GM11168 (cell line): Measurements from ENCODE around the gene SIN3A.
"Not testable (repeated sequence)": the region's sequence is repeated elsewhere in the genome, so short reads cannot be mapped to it uniquely, and the experiment has no call there.

ENCODE experiments used
- in situ Hi-C: fragments of 300-500 bp; cut with MboI; formaldehyde crosslinking; loops from one replicate; pipeline ENCODE4 v1.12.0; 2022; ENCODE audit warnings: low sequenced_read_pairs; ENCODE audit not compliant: unreplicated experiment

Gene SIN3A

DNA sequence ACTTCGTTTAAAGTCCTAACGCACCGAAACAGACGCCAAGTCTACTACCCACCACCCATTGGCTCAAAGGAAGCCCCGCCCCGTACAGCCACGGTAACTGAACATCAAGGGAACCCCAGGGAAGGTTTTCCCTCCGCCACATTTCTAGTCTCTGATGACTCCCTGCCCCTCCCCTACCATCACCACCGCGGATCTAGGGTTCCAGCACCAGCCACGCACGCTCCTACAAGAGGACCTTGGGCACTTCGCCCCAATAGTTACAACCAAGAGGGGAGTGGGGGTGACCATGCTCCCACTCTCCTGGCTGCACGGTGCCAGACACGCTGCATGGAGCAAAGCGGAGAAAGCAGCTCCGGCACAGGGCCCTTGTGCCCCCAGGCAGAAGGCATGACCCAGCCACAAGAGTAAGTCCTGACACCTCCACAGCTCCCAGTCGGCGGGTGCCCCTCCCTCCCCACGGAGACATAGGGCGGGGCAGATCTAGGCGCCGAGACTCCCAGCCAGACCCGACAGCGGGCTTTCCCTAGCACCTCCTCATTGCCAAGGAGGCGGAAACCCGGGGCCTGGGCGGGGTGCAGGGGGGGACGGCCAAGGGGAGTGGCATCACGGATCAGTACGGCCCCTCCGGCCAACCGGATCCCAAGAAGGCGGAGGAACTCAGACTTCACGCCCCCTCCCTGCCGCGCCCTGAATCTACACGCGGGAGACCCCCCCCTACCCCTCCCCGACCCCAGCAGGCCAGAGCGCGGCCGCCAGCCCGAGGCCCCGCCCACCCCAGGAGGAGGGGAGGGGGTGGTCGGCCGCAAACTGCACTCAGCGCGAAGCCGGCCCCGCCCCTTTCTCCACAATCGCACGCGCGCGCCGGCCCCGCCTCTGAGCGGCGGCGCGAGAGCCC, 936 bp downstream of the SIN3A start:
- in situ Hi-C loops = no loop called here

DNA sequence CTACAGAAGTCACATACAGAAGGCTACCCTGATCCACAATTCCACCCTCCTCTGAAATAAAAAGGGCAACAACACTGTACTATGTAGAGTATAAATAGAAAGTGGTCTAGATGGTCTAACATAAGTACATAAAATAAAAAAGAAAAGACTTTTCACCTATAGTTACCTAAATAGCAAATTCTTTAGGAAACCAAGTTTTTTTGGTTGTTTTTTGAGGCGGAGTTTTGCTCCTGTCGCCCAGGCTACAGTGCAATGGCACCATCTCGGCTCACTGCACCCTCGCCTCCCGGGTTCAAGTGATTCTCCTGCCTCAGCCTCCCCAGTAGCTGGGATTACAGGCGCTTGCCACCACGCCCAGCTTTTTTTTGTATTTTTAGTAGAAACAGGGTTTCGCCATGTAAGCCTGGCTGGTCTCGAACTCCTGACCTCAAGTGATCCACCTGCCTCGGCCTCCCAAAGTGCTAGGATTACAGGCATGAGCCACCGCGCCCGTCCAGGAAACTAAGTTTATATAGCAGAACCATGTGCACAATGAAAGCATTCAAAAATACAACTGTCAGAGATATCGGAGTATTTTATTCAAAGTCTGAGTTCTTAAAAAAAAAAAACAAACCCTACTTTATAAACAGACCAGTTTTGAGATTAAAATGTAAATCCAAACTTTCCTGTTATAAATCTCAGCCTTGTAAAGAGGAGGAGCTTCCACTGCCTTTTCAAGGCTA, 1.7 kb downstream of the SIN3A start:
- in situ Hi-C loops = no loop called here

DNA sequence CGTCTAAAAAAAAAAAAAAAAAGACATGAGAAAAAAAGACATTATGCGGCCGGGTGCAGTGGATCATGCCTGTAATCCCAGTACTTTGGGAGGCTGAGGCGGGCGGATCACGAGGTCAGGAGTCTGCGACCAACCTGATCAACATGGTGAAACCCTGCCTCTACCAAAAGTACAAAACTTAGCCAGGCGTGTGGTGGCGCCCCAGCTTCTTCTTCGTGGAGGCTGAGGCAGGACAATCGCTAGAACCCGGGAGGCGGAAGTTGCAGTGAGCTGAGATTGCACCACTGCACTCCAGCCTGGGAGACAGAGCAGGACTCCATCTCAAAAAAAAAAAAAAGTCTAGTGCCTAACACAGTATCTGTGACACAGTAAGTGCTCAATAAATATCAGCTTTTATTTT, 3.3 kb downstream of the SIN3A start:
- in situ Hi-C loops = not testable (repeated sequence)

DNA sequence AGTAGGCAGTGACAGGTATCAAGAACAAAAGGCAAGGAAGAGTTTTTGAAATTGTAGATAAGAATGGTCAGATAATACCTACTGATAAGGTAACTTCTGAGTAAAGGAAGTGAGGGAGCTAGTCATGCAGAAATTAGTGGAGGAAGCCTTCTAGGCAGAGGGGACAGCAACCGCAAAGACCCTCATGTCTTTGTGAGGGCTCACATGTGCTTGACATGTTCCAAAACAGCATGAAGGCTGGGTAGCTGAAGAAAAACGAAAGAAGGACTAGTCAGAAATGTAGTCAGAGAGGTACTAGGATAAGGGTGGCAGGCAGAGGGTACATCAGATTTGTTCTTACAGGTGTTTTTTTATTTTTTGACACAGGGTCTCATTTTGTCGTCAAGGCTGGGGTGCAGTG, 5.3 kb downstream of the SIN3A start:
- in situ Hi-C loops = no loop called here

DNA sequence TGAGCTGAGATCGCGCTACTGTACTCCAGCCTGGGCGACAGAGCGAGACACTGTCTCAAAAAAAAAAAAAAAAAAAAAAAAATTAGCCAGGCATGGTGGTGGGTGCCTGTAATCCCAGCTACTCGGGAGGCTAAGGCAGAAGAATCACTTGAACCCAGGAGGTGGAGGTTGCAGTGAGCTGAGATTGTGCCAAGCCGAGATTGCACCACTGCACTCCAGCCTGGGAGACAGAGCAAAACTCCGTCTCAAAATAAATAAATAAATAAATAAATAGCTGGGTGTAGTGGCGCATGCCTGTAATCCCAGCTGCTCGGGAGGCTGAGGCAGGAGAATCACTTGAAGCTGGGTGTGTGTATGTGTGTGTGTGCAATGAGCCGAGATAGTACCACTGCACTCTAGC, 6.2 kb downstream of the SIN3A start:
- in situ Hi-C loops = not testable (repeated sequence)

DNA sequence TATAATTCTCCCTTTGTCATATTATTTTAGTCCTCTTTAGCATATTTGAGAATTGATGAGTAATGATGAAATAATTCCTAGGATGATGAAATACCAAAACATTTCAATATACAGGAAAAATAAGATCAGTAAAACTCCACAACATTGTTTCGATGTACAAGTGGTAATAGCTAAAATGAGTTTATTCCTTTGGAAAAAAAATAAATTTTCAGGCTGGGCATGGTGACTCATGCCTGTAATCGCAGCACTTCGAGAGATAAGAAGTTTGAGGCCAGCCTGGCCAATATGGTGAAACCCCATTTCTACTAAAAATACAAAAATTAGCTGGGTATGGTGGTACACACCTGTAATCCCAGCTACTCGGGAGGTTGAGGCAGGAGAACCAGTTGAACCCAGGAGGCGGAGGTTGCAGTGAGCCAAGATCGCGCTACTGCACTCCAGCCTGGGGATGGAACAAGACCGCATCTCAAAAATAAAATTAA, 7.5 kb downstream of the SIN3A start:
- in situ Hi-C loops = not testable (repeated sequence)

DNA sequence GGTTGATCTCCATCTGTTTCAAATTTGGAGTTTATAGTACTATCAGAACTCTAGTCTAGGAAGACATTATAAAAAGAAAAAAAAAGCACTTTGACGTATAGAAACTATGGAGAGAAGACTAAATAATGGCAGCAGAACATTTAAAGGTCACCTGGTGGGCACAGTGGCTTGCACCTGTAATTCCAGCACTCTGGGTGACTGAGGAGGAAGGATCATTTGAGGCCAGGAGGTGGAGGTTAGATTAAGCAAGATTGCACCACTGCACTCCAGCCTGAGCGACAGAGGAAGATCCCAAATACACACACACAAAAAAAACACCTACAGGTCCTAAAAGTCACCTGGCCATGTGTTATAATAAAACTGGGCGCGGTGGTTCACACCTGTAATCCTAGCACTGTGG, 13.8 kb downstream of the SIN3A start:
- in situ Hi-C loops = no loop called here

DNA sequence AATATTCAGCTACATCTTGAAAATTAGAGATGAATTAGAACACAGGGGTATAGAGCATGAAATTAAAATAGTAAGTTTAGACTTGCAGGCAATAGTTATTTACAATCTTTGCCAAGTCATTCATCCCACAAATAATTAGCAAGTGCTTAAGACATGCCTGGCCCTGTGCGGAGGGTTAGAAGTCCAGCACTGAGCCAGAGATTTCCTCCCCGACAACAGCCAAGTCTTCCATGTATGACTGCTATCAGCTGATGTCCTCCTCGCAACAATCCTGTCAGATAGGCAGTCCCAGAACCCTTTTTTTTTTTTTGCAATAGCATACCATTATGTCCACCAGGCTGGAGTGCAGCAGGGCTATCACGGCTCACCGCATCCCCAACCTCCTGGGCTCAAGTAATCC, 14.6 kb downstream of the SIN3A start:
- in situ Hi-C loops = no loop called here

DNA sequence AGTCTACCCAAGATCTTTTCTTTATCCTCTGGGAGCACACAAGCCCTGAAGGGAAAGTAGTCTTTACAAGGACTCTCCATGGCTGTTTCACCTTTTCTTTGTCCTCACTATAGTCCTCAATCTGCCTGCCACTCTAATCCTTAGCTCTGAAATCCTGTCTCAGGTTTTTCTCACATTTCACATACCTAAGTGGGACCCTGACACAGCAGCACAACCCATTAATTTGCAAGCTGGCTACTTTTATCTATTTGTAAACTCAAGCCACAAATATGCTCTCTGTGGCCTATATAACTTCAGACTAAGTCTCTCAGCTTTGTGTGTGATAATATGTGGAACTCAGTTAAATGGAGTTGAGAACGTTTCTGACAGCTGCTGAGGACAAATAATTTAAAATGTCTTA, 19.8 kb downstream of the SIN3A start:
- in situ Hi-C loops = no loop called here

DNA sequence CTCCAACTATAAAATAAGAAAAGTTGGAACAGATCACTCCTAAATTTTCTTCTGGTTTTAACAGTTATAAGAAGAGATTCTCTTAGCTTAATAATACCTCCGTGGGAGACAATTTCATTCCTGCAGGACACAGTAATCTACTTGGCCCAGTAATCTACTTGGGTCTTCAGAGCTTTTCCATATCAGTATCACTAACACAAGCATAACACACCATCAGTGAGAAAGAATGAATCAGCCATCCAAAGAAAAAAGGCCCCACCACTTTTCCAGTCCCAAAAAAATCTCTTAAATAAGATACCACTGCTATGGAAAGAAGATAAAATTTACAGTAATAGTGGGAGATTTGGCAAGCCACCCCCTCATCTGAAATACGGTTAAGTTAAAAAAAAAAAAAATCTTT, 20.2 kb downstream of the SIN3A start:
- in situ Hi-C loops = no loop called here

DNA sequence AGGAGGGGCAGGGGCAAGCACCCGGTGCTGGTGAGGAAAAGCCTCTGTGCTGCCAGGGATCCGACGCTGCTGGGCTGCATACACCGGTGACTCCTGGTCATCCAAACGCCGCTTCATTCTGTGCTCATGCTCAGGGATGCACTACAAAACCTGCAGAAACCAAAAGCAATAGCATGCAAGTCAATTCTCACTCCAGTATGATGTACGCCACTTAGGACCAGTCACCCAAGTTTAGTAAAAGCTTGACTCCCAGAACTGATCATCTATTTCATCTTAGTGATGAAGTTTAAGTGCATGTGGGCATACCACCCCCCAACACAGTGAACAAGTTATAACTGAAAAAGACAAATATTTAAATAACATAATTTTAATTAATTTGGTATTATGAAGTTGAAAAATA, 21.2 kb downstream of the SIN3A start:
- in situ Hi-C loops = no loop called here

DNA sequence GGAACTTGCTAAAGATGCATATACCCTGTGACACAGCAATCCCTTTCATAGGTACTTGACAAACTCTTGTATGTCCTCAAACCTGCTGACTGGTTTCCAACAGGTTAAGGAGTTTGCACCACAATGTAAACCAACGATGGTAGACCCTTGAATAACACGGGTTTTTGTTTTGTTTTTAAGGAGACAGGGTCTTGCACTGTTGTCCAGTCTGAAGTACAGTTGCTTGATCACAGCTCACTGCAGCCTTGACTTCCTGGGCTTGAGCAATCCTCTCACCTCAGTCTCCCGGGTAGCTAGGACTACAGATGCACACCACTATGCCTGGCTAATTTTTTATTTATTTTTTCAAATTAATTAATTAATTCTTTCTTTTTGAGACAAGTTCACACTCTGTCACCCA, 23.3 kb downstream of the SIN3A start:
- in situ Hi-C loops = no loop called here

DNA sequence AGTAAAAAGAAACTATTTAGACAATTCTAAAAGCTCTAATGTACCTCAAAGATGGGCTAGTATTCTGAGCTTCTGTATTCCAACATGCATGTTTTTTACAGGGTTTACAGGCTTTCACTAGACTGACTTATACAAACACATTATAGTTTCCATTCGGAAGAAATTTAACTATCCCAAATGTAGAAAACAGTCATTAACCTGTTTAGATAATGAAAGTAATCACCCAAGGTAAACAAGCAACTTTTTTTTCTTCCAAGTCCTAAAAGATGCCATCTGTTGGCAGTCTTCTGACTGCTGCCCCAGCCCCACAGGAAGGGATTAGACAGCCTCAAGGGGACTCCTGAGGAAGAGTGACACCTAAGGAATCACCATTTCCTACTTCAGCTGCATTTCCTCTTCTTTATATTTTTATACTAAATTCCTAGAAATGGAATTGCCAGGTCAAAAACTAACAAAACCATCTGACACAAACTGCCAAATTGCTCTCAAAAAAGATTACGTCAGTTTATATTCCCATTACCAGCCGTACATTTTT, 25.5 kb downstream of the SIN3A start:
- in situ Hi-C loops = no loop called here

DNA sequence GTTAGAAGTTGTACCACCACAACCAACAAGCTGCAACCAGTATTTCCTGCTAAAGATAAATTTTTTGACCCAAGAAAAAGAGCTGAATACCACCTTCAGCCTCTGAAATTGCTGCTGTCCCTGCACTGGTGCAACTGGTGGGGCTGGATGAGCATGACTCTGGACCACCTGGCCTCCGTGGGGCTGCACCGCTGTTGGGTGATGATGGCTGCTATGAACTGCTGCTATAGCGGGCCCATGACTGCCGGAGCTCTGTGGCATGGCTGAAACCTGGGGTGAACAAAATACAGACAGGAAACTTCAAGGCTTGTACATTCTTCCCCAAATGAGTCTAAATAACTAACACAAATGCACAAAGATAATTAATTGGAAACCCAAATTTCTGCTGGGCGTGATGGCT, 28.9 kb downstream of the SIN3A start:
- in situ Hi-C loops = no loop called here

DNA sequence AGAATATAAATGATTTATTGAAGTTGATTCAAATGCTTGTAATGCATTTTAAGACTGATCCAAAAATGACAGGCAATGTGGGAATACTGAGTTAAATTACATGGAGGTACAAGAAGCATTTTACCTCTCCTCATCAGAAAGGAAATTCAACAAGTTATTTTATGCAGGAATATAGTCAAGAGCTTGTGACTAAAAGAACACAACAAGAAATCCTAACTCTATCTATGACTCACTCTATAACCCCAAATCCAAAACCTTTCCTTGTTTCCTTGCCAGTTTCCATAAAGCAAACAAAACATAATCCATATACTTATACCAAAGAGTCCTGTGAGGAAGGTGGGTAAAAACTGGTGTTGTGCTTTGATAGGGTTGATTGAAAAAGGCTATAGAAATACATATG, 30.8 kb downstream of the SIN3A start:
- in situ Hi-C loops = no loop called here

DNA sequence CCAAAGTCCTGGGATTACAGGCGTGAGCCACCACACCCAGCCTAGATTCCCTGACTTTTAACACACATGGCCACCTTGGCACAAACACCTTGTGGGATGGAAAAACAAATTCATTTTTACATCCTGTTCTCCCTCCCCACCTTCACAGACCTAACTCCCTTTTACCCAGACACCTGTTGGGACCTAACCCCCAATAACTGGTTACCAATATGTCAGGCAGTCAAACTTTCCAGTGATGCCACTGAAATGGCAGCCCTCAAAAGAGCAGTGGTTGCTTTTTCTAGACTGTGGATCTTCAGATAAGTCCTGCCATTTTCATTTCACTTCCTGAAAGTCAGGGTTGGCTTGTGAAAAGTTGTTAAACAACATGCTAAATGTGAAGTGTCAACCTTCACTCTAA, 34.9 kb downstream of the SIN3A start:
- in situ Hi-C loops = no loop called here

DNA sequence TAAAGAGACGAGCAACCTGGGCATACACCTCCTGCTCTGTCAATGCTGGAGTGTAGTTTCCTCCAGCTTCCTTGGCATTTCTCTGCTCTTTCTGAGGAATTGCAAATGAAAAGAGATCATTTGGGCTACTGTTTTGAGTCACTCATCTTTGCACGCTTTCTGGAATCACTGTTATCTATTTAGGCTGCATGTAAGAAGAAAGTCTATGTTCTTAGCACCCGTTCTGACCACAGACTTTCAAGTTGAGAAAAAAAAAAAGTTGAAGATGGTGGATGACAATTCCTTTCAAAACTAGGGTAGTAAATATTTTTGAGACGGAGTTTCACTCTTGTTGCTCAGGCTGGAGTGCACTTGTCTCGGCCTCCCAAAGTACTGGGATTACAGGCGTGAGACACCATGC, 41.3 kb downstream of the SIN3A start:
- in situ Hi-C loops = no loop called here

DNA sequence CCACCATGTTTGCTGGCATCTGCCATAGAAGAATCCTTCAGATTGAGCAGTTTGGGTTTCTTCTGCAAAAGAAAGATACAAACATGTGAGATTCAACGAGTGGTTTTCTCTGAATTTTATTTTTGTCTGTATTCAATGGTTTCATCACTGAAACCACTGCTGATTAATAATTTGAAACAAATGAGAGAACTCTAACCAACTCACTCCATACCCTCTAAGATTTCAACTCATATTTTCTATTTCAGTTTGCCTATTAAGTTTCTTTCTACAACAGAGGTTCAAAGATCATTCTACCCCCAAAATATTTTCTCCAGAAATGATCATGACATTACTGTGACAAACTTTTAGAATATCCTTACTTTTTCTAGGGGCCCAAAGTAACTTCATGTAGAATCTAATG, 44.4 kb downstream of the SIN3A start:
- in situ Hi-C loops = no loop called here

DNA sequence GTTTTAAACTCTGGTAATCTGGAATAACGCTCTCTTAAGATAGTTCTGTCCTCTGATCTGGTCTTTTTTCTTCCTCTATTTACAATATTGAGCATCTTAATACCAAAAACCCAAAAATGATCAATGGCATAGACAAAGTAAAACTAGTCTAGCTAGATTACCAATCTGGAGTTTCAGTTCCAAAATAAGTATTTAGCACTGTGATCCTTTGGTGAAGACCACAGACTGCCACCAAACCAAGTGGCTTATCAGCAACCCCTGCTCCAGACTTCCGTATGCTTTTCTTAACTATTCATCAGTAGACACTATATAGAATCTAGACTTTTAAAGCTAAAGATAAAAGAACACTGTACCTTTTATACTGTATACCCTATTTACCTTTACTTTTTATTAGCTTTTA, 47.6 kb downstream of the SIN3A start:
- in situ Hi-C loops = no loop called here

DNA sequence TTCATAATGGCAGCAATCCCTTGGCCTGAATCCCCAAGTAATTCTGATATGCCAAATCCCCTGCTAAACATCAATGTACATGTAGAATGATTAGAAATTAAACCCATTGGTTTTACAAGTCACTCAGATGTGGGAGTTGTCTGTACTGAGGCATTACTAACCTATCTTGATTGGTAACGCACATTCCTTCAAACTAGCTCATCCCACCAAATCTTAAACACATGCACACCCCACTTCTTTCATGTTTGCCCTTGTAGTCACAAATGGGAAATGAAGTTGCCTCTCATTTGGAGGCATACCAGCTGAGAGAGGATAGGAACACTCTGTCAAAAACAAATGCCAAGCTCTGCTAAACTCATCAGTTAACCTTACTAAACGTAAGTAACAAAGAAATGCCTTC, 54.0 kb downstream of the SIN3A start:
- in situ Hi-C loops = no loop called here

DNA sequence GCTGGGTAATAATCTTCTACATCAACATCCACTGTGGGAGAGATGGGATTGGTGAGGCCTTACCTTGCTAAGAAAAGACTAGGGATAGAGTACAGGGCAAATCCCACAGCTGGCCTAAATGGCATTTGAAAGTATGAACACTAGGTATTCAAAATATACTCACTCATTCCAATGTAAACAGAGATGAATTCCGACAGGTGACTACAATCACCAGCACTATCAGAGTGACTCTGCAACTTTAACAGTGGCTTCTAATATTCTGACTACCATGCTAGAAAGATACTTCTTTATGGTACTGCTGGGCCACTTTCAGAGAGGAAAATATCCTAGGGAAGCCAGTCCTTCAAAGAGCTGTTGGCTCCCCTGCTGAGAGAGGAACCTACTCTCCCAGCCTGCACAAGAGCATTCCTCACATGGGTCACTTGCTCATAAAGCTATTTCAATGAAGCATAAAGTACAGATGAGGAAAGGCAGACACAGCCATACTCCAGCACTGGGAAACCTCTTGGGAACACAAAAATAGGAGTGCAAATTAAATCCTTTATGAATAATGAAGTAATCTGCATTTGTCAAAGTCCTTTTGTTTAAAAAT, 61.6 kb downstream of the SIN3A start:
- in situ Hi-C loops = no loop called here
